Right lobe of liver (tissue), 4 donors: Measurements from ENCODE around the gene ACOD1.

ENCODE experiments used
- CTCF ChIP-seq, 4 donors: fragments of 200-600 bp in 3 of 4; fragments of 450-650 bp in 1 of 4; IDR thresholded peaks; one replicate each; pipeline versions ENCODE4 v1.5.1 to v1.8.0; 2016 to 2022; ENCODE audit warnings: antibody characterized with exemption in 4 of 4, mild to moderate bottlenecking in 2 of 4
- POLR2A ChIP-seq: fragments of 450-650 bp; IDR thresholded peaks from one replicate; pipeline ENCODE4 v1.6.1; 2017; ENCODE audit warnings: antibody characterized with exemption, mild to moderate bottlenecking
- donor health status: DM: no; HTN: no; CAD: no.
- donor health status: DM: no; HTN: no; CAD: no.
- donor health status: DM: no; HTN: yes; CAD: no.

- TF ChIP-seq CTCF (IDR thresholded peaks at IDR 0.05) (no peak), POLR2A (no peak)
Measured at GRCh38 chr13:76950101-76950500, 1.8 kb downstream of the ACOD1 start.
